Umbilical cord (tissue), 2 donors: ENCODE measurements around the gene TCF4. TPM values are rescaled to one million over a fixed set of nuclear protein-coding genes. Genes with fewer than 3 reads are reported as not detected.

Experiments
- DNase-seq: peaks from one replicate; pipeline ENCODE4 v3.0.0-alpha.2; 2015; ENCODE audit warnings: low spot score
- total RNA-seq: library from RNA; depleted of rRNA; stranded (reverse); fragments of >200 nt; gene quantifications from one replicate; pipeline ENCODE4 v1.2.3, GENCODE V29; 2014; ENCODE audit warnings: low replicate concordance; ENCODE audit not compliant: insufficient read depth

TCF4 gene
- total RNA-seq, 1 donor from 2014 or later = 136 TPM

- DNase-seq = no peak
Observed at GRCh38 chr18:55506074-55506473, 81.9 kb downstream of the TCF4 start.

DNA sequence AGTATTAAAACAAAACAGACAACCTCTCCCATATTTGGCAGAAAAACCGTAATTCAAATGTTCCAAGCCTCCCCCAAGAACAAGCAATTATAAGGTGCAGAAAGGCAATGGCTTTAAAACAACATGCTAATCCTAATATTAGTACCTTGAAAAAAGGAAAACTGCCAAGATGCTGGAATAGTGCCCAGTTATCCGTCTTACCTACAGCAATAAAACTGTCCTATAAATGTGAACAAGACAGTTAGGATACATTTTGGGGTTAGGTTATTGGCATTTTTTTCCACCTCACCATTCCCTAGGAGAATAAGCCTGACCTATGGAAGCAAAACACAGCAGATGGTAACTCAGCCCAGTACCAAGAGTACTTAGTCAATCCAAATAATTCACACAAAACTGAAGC lies 83.2 kb downstream of the TCF4 start:
- no peak for DNase-seq

DNA sequence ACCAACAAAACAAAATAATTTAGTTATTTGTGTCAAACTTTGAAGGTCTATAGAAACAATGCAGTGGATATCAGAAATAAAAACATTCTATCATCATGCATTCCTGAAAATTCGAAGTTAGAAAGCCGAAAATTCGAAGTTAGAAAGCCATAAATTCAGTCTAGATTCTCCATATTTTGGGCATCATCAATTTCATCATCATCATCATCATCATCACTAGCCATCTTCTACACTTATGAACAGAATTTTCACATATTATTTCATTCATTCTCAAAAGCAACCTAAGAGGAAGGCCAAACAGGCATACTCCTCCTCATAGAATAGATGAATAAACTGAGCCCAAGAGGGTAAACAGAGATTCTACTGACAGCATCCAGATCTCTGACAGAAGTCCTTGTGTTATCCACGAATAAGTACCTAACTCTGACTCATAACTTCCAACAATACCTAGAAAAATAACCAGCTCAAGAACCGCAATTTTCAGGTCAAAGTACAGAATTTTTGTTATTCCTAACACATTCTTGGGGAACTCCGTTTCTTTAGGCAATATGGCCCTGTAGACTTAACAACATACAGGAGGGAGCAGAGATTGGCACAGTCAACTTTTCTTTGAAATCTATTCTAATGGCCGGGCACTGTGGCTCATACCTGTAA lies 84.7 kb downstream of the TCF4 start:
- DNase-seq = no peak

DNA sequence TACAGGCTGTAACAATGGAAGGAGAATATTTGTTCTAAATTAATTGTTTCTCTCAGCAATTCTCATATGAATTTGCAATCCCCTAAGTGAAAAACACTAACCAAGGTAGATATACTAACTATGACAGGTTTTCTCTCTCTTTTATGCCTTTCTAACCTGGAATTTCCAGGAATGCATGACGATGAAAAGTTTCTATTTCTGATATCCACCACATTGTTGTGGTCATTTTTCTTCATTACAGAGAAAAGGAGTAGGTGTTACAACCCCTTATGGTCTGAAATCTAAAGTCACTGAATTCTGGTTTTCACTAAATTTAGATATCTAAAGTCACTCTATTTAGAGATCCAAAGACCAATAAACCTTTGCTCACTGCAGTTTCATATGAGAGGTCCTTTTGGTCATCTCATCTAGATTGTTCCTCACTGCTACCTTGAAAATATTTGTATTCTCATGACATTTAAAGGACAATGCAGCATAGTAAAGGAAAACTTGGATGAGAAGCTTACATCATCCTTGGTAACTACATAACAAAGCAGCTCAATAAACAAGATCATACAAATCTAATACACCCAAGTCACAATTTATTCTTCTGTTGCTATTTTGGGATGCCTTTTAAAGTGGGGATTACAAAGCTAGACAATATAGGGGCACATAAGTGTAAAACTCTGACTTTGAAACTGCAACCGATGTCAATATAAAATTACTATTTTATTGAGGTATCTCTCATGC lies 85.8 kb downstream of the TCF4 start:
- no peak for DNase-seq

GRCh38 chr18:55501579-55501978 lies 86.4 kb downstream of the TCF4 start:
- DNase-seq = peak; percentile 24

DNA sequence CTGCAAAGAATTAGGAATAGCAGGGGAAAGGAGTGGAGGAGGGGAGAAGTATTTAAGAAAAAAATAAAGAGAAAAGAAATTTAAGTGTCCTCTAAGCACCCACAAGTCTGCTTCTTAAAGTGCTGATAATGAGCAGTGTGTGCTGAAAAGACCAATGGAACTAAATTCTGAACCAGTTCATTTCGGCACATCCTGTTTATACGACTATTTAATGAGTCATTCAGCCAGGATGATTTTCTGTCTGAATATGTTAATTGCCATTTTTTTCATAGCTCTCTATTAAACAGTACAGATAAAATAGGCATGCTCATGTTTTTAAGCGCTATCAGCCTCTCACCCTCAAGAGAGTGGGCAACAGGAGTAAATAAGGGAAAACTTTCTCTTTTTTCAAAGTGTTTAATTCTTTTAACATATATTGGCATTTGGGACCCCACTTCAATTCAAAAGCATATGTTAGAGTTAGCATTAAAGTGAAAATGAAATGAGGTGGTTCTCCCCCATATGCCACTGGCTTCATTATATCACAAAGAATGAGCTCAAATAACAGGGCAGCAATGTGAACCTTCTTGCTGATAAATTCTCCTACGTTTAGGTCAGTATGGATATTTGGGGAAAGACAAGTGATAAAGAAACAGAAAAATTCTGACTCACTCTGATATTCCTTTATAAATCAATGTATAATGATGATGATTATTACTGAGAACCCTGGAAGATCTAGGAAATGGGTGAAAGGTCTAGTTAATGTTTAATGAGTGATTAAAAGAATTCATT lies 87.5 kb downstream of the TCF4 start:
- no peak for DNase-seq

- no peak for DNase-seq
Observed at GRCh38 chr18:55499526-55499925, 88.5 kb downstream of the TCF4 start.

DNA sequence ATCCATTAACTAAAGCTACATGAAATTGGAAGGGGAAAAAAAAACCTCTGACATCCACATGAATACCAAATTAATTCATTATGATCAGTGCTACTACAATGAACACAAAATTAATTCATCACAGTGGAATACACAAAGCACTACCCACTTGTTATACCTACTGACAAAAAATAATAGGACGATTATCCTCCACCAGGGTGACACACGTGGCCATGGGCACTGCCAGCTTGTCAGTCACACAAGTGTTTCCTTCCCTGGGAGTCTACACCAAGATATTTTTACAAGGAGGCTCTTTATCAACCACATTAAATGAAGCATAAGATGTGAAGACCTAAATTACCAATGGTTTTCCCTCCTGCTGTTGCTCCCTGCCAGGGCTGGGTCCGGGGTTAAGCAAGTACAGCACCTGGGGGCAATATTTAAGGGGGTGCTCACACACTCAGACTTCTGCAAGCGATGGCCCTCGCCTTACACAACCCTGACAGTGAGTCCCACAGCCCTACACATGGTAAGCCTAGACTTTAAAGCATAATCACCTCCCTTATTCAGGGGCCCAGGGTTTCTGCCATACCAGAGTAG lies 90.1 kb downstream of the TCF4 start:
- DNase-seq = no peak

DNA sequence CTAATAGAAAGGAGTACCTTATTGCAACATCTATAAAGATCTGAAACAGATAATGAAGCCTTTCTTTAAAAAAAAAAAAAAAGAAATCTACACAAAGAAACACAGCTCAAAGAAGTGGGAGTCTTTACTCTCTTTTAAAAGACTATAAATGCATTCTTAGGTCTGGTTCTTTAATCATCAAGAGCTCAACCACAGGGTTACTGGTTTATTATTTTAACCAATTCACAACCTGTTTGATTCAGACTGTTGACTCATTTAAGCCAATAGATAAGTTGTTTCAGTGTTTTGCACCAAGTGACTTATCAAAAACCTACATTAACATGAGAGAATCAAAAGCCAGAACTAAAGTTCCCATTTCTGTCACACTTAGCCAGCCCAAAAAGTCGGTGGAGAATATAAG lies 93.1 kb downstream of the TCF4 start:
- no peak for DNase-seq

DNA sequence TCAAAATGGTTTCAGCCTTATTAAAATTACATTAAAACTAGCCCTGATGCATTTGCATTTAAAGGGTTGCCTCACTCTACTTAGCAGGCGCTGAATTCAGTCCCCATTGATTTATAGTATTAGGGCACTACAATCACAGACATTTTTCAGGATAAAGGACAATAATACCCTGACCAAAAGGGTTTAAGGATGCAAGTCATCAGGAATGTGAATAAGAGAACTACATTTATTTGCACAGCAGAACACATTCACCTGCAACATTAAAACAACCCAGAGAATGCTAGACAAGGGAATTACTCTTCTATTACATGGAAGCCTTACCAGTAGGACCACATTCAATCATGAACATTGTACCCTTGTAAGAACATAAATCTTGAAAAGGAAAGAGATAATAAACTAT lies 93.6 kb downstream of the TCF4 start:
- no peak for DNase-seq

GRCh38 chr18:55491616-55492015 lies 96.4 kb downstream of the TCF4 start:
- no peak for DNase-seq

GRCh38 chr18:55489034-55489986 lies 98.7 kb downstream of the TCF4 start:
- no peak for DNase-seq

GRCh38 chr18:55488473-55488872 lies 99.5 kb downstream of the TCF4 start:
- DNase-seq = no peak

DNA sequence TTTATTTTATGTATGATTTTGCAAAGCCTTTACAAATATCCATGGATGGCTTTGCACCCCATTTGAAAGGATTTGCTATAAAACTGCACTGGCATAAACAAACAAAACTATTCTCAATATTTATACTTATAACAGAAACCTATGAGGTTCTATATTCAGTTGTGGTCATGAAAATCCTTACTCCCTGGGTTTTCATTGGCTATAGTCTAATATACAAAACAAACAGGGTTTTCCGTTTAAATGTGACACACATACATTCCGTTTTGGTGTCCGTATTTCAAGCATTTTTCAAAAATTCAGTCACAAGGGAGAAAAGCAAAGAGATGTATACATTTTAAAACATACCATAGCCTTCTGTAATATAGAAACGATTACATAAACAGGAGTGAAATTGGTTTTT lies 100.0 kb downstream of the TCF4 start:
- no peak for DNase-seq

DNA sequence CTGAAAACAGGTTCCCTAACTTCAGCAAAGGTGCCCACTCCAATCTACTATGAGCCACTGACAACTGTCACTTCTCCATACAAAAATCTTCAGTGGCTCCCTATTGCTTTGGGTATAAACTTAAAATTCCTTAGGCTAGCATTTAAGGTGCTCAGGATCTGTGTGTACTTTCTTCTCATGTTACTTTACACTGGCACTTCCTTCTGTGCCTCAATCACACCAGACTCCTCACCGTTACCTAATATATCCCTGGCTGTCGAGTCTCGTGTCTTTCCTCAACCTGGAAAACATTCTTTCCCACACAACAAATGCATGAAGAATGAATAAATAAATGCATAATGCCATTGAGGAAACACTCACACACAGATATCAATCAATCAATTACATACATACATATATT lies 101.1 kb downstream of the TCF4 start:
- no peak for DNase-seq

- peak; percentile 15 for DNase-seq
Observed at GRCh38 chr18:55485666-55486065, 102.3 kb downstream of the TCF4 start.

DNA sequence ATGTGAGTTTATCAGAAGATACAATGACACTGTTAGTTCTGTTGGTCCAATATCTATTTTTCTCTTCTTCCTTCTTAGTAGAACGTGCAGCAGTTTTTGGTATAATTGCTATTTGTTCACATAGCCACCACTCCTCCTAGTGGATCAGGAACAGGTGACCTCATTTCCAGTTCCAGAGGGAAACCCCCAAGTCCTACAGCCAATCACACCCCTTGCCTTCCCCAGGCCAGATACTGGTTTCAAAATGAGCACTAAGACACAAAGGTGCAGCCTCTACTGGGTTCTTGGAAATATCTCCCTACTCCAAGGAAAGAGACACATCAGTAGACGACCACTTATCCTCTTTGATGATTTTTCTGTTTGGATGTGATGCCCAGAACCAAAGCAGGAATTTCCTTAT lies 103.2 kb downstream of the TCF4 start:
- DNase-seq = no peak

DNA sequence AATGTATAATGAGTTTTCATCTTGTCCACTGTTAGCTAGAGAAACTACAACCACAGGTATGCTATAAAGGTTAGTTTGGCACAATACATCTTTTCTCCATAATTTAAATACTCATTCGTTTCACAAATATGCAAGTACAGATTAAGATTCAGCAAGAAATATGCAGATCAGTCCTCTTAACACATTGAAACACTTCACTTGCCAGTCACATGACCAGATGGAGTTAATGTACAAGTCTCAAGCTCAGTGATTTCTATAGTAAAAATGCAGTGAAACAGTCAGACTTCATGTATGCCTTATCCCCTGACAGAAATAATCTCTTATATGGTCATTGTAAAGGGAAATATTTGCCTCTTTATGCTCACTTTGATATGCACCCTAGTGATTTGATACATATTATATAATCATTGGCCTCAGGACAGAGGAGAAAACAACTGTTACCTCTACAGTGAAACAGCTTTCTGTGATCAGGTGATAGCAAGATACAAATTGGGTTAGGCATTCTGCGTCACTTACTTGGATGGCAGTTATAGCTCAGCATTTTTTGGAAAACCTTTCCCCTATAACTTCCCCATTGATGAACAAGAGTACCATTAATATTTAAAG lies 104.6 kb downstream of the TCF4 start:
- DNase-seq = no peak

DNA sequence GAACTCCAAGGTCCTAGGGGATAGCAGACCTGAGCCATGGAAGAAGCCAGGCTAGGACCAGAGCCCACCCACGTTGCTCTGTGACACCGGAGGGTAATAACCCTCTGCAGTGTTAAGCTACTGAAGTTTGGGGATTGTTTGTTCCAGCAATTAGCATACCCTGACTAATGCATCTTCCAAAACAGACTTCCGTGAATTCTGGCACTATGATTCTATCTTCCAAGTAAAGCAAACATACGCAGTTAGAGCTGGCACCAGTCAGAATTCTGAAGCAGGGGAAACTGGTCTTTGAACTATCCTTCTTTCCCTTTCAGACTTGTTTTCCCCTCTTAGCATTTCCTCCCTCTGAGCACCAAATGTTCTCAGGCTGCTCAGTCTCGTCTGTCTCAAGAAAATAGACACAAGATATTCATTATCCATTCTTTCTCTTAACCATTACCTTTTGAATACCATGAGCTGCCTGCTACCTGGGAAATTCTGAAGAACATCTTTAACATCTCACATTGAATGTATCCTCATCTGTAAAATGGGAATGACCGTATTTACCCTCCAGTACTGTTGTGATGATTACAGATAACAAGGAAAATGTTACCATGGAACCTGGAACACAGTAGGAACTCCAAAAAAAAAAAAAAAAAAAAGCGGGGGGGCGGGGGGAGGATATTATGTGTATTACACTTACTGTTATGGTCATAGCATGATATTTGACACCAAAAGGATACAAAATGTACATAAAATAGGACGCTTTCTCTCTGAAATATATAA lies 108.2 kb downstream of the TCF4 start:
- no peak for DNase-seq
